Activated gamma-delta T cell treated with Interleukin-2 at 50 U/mL for 16 hours (primary cell): Measurements from ENCODE around the gene AGAP1.

Experiments used
- DNase-seq: peaks from one replicate; pipeline ENCODE4 v3.0.0-alpha.2; 2020

The AGAP1 gene

DNA sequence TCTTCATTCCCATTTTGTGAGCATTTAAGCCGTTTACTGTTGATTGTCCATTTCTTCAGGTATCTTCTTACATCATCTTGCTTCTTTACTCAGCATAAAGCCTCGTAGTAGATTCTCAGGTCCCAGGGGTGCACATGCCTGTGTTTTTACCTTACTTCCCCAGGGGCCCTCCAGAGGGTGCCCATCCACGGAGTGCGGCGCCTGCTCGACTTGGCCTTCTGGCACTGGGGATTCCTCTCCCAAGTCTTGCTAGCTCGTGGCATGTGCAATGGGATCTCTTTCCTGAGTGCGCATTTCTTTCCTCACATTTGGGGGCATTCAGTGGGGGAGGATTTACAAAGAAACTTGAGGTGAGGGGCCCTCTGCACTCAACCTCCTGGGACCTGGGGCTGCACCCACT lies 148.1 kb downstream of the AGAP1 start:
- no peak for DNase-seq

DNA sequence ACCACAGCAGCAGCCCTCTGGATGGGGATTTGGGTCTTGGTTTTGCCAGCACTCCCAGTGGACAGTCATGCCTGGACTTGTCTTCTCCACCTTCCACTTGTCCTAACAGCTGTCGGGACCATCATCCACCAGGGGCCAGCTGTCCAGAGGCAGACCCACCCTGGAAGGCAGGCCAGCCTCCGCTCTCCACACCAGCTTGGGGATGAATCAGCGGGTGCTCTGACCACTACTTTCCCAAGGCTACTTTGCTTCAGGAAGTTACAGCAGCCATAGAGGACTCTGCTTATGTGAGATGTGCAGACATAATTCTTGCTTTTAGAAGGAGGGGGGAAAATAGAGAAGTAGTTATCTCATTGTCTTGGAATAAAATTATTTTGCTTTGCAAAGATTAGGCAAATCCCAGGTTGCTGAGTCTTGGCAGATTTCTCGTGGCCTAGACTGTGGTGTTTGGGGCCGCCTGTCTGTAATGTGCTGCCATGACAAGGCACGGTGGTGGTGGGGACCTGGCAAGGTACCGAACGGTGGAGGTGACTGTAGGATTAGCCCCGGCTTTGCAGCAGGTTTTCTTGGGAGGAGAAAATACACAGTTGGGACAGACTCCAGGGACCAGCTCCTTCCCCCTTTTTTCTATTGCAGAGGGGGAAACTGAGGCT lies 148.7 kb downstream of the AGAP1 start:
- DNase-seq = no peak

DNA sequence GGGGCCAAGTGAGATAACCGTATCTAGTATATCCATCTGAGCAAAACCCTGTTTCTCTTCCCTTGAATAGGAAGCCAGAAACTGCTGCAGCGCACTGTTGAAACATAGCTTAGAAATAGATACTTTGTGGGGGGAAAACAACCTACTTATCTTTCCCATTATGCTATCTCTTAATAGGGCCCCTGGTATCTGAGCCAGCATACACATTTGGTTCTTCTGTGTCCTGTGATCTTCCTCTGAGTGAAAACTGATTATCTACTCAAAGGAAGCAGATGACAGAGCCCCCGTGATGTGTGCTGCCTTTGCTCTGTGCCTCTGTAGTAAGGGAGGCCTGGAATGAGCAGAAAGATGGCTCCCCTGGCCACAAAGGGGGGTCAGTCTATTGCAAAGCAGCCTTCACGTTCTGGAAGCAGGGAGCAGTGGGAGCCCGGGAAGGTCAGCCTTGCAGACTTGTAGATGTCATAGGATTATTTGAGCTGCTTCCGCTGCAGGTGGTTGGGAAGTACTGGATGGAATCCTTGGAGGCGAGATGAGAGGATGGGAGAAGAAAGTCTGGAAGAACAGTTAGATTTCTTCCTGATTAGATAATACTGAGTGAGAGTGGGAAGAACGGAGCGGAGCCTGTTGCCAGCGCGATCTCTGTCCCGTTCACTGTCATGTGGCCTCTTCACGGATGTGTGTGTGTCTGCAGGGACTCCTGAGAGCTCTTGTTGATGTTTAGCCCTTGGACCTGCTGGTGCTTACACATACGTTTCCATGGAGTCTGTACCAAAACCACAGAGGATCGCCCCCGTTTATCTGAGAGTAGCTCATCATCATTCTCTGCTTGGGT lies 150.1 kb downstream of the AGAP1 start:
- DNase-seq = no peak

DNA sequence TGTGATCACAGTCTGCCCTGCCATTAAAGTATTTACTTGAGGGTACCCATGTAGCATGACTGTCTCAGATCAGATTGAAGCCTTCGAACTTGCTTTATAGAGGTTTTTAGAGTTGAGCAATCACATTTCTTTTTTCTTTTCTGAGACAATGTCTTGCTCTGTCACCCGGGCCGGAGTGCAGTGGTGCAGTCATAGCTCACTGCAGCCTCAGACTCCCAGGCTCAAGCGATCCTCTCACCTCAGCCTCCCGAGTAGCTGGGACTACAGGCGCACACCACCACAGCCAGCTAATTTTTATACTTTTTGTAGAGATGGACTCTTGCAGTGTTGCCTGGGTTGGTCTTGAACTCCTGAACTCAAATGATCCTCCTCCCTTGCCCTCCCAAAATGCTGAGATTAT lies 153.4 kb downstream of the AGAP1 start:
- no peak for DNase-seq

DNA sequence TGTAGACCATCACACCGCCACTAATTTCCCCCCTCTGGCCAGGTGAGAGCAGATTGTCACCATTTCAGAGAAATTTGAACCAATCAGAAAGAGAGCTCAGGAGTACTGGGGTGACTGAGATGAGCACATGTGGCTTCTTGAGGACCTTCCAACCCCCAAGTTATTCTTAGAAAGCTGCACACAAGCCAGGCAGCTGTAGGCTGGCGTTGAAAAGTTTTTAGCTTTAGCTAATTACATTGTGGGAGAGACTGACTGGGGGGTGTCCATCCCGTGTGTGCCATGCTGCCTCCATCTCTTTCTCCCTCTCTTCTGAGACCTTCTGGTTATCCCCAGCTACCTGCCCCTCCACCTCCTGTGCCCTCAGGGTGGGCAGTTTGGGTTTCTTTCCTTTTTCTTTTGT lies 154.0 kb downstream of the AGAP1 start:
- no peak for DNase-seq

DNA sequence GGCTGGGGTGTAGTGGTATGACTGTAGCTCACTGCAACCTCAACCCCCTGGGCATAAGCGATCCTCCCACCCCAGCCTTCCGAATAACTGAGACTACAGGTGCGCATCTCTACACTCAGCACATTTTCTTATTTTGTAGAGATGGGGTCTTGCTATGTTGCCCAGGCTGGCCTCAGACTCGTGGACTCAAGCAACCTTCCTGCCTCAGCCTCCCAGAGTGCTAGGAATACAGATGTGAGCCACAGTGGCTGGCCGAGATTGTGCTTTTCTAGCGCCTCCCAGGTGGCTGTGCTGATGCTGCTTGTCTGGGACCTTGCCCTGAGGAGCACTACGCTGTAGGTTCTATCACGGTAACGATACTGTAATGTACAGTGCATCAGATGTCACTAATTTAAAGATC lies 155.6 kb downstream of the AGAP1 start:
- no peak for DNase-seq

DNA sequence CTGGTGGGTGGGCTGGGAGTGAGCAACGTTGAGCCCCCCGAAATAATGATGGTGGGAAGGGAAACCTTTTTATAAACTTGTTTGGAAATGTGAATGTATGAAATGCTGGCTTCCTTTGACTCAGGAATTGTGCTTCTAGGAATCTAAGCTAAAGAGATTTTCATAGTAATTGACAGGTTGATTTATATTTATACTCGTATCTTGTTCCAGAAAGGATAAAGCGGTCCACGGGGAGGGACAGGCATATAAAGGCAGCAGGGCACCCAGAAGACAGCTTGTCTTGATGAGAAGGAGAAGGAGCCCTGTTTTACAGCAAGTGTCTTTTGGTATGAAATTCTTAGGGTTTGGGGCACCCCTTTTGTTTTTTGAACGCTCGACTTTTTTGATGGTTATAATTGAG lies 157.8 kb downstream of the AGAP1 start:
- DNase-seq = no peak

DNA sequence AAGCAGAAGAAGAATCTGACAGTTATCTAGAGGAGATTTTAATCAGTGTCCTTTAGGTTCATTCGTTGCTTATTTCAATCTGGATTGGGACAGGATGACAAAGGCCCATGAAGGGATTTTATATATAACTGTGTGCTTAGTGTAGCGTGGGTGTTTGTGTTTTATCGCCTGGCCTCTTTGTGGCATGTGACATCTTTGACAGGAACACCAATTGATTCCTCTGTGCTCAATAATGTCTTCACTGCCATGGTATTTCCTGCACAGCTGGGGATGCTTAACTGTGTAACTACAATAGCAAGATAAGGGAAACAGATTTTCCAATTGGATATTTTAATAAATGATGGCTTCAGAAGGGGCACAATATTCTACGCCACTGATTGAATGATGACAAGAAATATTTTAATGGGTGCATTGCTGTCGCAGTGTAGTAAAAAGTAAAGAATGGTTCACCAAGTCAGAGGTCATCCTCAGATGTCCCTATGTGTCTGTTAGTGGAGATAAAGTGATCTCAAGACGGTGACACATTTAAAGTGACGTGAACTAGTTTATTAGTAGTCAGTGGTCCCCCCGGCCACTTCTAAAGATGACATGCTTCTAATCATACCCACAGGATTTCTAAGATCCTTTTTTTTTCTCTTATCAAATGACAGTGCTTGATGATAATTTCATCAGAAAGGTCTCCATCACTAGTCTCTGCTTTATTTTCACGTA lies 160.4 kb downstream of the AGAP1 start:
- no peak for DNase-seq

DNA sequence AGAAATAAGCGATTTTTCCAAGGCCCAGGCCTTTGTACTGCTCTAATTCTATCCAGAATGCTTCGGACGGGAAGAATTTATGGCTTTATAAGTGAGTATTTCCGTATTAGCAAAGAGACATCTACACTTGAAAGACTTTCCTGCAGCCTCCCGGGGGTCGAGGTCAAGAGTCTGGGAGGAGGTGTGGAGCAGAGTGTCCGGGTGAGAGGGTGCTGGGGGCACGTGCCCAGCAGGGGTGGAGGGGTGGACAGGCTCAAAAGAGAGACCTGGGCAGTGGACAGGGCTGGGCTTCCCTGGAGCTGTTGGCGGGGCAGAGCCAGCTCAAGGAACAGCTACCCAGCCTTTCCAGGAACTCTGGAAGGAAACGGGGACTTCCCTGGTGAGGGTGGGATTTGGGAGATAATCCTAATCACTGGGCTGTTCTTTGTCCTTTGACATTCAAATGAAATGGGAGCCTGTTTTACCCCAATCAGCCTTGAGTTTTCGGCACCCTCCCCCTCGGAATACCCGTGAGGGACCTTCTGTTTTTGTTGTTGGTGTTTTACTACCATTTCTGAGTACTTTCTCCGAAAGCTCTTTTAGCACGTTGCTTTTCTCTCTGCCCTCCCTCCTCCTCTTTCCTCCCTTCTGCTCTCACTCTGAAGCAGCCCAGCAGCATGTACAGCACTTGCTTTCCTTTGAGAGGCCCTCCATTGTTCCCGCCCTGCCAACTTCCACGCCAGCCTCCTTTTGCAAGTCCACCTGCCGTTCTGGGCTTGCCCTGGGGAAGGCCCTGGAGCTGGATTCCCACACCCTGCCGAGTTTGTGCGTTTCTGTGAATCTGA lies 164.7 kb downstream of the AGAP1 start:
- no peak for DNase-seq

DNA sequence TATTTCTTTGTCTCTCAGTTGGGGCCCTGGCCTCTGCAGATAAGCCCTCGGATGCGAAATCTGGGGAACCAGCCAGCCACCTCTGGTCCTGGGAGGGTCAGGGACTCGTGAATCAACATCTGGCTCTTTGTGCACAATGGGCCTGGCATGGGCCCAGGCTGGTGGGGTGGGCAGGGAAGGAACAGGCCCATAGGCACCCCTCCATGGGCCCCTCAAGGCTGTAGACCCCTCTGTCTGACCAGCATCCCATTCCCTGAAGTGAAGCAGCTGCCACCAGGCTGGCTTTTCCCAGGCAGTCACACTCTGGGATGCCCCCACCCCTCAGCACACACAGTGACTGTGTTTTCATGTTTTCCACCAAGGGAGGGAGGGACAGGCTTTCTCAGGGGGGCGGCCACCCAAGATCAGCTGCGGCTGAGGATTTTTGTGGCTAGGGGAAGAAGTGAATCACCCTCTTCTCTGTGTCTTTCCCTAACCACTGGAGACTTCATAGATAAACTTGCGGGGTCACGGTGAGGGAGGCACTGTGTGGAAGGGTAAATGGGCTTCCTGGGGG lies 166.0 kb downstream of the AGAP1 start:
- DNase-seq = no peak

DNA sequence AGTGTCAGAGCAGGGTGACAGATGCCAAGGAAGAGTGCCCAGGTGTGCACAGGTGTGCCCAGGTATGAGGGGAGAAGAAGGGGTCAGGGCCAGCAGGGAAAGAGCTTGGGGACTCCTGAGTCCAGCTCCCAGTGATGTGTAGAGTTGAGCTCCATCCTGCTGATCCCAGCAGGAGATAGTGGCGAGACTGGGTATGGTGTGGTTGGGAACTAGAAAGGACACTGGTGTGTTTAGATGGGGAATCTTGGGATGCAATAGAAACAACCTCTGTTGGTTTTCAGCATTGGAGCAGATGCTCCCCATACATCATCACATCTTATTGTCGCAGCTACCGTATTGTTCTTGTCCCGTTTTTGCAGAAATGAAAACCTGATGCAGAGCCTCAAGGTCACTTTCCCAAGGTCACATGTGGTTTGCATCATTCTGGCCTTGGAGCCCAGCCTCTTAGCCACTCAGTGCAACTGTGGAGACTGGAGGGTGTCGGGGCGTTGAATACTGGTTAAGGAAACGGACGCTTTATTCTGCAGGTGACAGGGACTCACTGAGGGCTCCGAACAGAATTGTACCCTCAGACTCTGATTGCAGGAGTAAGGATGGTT lies 166.7 kb downstream of the AGAP1 start:
- no peak for DNase-seq

DNA sequence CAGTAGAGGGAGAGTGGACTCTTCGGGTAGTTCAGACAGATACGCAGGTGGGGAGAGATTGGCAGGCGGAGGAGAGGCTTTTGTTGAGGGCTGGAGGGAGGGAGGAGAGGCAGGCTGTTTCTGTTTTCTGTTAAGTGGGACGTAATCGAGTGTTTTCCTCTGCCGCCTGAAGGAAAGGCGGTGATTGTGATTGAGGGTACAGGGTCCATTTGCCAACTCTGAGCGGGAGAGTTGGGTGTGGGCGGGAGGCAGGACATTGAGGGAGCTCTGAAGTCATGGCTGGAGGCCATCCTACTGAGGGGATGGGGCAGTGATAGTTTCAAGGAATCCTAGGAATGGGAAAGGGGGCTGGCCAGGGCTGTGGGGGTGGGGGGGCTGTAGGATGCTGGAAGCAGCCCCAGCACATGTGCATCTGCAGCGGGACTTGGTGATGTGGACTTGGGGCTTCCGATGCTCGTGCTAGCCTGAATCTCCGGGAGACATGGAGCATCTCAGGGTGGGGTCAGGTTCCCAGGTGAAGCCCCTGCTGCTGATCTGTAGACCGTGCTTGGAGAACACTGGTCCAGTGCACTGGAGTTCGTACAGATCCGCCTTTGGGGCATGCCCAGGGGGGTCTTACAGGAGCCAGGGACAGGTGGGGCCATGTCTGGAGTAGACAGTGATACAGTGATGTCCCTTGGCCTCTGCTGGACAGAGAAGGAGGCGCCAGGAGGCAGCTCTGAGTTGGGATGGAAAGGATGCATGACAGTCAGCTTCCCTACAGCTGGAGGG lies 167.5 kb downstream of the AGAP1 start:
- no peak for DNase-seq

DNA sequence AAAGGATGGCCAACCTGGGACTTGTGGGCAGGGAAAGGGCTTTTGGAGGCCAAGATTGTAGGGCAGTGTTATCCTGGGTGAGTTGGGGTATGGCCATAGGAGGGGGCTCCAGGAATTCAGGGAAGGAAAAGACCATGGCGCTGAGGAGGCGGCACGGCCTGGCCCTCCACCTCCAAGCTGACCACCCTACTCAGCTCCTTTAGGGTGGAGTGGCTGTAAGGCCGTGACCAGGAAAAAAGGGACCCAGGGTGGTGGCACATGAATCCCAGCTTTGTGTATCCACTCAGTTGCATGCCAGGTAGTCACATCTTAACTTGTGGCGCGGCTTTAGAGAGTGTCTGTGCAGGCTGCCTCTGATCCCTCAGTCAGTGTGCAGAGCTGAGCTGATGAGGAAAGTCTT lies 168.1 kb downstream of the AGAP1 start:
- no peak for DNase-seq

DNA sequence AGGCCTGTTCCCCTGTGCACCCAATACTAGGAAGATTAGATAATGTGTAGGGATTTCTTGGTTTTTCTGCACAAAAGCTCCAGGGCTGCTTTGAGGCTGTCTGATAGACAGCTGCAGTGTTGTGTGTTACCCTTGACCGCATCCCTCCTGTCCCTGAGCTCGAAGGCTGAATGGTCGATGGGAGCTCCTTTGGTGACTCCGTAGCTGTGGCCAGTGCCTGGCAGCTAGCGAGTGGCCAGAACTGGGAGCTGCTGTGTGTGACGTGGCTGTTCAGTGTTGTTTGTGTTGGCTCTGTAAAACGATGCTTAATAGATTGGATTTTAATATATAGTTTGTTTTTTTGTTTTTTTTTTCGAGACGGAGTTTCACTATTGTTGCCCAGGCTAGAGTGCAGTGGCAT lies 170.0 kb downstream of the AGAP1 start:
- DNase-seq = no peak

DNA sequence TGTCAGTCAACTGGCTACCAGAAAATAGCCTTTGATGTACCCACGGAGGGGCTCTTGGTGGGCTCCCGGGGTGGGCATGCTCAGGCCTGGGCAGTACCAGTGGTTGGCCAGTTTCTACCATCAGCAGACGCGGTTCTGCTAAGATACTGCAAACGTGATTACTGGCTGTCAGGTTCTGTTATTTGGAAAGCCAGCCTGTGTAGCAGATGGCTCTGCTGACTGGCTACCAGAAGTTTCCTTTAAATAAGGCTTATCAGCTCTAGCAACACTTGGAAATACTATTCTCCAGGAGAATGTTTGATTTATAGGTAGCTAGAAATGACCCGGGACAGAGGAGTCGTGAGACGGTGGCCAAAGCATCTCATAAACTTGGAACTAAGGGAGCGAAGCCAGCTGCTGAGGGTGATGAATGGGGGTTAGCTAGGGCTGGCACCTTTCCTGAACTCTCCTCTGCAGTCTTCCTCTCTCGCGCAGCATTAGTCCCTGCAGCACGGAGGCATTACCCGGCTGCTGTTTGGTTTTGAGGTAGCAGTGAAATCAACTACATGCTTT lies 171.9 kb downstream of the AGAP1 start:
- no peak for DNase-seq

DNA sequence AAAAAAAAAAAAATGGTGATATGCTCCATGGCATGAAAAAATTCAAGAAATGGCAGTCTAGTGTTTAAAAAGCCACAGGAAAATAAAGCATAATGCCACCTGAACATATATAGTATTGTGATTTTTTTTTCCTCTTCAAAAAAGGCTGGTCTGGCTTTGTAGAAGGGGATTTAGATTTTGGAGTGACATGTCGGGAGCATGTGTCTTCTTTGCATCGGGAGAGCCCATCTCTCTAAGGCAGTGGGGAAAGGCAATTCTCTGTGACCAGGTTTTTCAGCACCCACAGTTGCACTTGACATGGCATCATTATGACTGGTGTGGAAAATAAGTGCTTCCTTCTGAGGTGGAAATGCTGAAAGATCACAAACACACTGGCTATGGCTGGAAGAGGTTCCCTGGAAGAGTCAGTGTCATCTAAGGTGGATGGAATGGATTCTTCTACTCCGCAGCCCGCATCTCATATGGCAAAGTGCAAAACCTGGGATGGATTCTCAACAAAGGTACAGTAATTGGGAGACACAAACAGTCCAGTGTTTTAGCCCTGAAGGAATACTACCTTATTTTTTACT lies 172.5 kb downstream of the AGAP1 start:
- DNase-seq = no peak

DNA sequence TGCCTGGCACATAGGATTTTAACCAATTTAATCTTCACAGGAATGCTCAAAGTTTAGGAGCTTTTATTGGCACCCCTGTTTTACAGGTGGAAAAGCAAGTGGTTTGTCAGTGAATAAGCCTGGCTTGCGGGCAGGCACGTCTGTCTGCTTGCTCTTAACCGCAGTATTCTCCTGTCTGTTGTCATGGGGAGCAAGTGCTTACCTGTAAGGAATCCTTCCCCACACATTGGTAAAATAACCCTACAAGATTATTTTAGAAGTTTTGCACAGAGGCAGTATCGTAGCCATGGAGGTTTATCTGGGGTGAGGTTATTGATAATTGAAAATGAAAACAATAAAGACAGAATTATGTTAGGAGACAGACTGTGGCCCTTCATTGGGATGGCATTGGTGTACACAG lies 174.9 kb downstream of the AGAP1 start:
- no peak for DNase-seq

DNA sequence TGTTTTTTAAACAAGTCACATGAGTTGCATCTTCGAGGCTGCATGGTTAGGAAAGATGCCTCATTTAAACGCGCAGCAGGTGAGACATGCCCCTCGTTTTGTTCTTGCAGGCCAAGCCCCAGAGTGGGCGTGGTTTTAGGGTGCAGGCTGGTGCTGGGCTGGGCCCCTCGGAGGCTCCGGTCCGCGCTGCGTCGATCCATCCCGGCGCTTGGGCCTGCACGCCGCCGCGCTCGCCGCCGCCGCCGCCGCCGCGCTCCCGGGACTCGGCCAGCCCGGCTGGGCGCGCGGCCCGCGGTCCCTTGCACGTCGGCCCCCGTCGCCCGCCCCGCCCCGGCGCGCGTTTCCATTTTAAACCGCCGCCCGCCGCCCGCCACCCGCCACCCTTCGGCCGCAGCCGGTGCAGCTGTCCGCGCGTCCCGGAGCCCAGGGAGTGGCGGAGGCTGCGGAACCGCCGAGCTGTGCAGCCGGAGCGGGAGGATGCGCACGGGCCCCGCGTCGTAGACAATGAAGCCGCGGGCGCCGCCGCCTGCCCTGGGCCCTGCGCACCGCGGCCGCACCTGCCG lies 175.5 kb downstream of the AGAP1 start:
- DNase-seq = peak; percentile 12

DNA sequence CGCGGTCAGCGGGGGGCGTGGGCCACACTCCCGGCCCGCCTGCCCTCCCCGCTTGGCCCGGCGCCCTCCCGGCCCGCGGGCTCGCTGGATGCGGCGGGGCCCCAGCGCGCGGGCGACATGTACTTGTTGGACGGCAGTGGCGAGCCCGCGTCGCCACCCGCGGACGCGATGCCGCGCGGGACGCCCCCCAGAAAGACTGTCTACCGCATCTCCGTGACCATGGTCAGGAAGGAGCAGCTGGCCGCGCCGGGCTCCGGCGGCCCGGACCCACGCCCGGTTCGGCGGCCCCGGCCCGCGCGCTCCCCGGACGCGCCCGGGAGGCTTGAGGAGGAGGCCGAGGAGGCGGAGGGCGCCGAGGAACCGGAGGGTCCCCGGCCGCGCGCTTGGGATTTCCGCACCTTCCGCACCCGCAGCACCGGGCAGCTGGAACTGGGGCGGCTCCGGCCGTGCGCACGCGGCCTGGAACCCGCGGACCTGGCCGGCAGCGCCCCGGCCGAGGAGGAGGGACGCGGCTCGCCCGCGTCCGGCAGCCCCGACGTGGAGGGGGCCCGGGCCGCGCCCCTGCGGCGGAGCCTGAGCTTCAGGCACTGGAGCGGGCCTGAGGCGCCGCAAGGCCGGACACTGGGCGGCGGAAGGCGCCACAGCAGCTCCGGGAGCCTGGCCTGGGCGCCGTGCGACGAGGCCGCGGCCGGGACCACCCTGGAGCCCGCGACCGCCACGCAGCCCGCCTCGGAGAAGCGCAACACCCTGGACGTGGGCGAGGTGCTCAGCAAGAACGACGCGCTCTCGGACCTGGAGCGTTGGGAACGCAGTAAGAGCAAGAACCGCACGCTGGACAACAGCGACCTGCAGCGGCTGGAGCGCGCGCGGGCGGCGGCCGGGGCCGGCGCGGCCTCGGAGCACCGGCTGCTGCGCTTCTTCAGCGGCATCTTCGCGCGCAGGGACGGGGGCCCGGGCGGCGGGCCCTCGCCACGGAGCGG lies 176.4 kb downstream of the AGAP1 start:
- no peak for DNase-seq
